Esophagus muscularis mucosa (tissue), 4 donors: ENCODE data around the gene ACTA1. TPM values are rescaled to one million over a fixed set of nuclear protein-coding genes. Genes with fewer than 3 reads are reported as not detected.
"Not testable (repeated sequence)": the region's sequence is repeated elsewhere in the genome, so short reads cannot be mapped to it uniquely, and the experiment has no call there.

ENCODE experiments used
- DNase-seq: peaks from one replicate; pipeline ENCODE4 v3.0.0-alpha.2; 2017; ENCODE audit errors: extremely low spot score
- H3K27ac ChIP-seq, 4 donors: fragments of 200-600 bp; sonication (generic); replicated peaks in 1 of 4; 1 replicate in 3 of 4; 2 replicates in 1 of 4; pipeline ENCODE4 v1.5.1; 2016 to 2019; ENCODE audit warnings: mild to moderate bottlenecking in 1 of 4
- H3K27me3 ChIP-seq, 4 donors: fragments of 200-600 bp; sonication (generic); one replicate each; pipeline versions ENCODE4 v1.5.1 to v1.6.0; 2016 to 2019
- H3K36me3 ChIP-seq, 4 donors: fragments of 200-600 bp; sonication (generic); one replicate each; pipeline ENCODE4 v1.5.1; 2016 to 2019
- H3K4me1 ChIP-seq, 4 donors: fragments of 200-600 bp; sonication (generic); one replicate each; pipeline ENCODE4 v1.5.1; 2016 to 2019
- H3K4me3 ChIP-seq, 4 donors: fragments of 200-600 bp; sonication (generic); 1 replicate in 2 of 4; 2 replicates in 2 of 4; pipeline ENCODE4 v1.5.1; 2016 to 2019; ENCODE audit warnings: mild to moderate bottlenecking in 4 of 4, moderate library complexity in 1 of 4
- H3K9me3 ChIP-seq, 4 donors: fragments of 200-600 bp; sonication (generic); 1 replicate in 3 of 4; 2 replicates in 1 of 4; pipeline ENCODE4 v1.5.1; 2016 to 2019
- CTCF ChIP-seq, 3 experiments: fragments of 200-600 bp in 2 of 3; fragments of 450-650 bp in 1 of 3; sonication (generic) in 2 of 3; IDR thresholded peaks; one replicate each; pipeline ENCODE4 v1.5.1; 2017 to 2019; ENCODE audit warnings: antibody characterized with exemption in 3 of 3, mild to moderate bottlenecking in 2 of 3, moderate library complexity in 1 of 3
- EP300 ChIP-seq: sonication (generic); formaldehyde crosslinking; IDR thresholded peaks from one replicate; pipeline ENCODE4 v1.6.1; 2017; ENCODE audit warnings: antibody characterized with exemption
- POLR2A ChIP-seq: fragments of 450-650 bp; IDR thresholded peaks from one replicate; pipeline ENCODE4 v1.6.1; 2017; ENCODE audit warnings: antibody characterized with exemption, moderate library complexity, mild to moderate bottlenecking, low read depth
- POLR2AphosphoS5 ChIP-seq, 2 donors: sonication (generic); formaldehyde crosslinking; IDR thresholded peaks; one replicate each; pipeline ENCODE4 v1.6.1; 2017; ENCODE audit warnings: antibody characterized with exemption in 2 of 2
- WGBS: methylation state at CpG from one replicate; pipeline ENCODE4 v1.1.5; 2018; 5-methylcytosine and 5-hydroxymethylcytosine counted together
- intact Hi-C: fragments of 100-400 bp; cut with DNase I; formaldehyde crosslinking; loops from one replicate; pipeline ENCODE4 v1.15.1; 2023
- total RNA-seq, 4 donors: library from RNA; depleted of rRNA; stranded (reverse); fragments of >200 nt; gene quantifications; one replicate each; pipeline versions ENCODE4 v1.1.0 to v1.2.1, GENCODE V29; 2016

The ACTA1 gene
- total RNA-seq, 4 donors from 2014 or later: 0.29 to 0.58 (median 0.42) TPM; not detected in 1

DNA sequence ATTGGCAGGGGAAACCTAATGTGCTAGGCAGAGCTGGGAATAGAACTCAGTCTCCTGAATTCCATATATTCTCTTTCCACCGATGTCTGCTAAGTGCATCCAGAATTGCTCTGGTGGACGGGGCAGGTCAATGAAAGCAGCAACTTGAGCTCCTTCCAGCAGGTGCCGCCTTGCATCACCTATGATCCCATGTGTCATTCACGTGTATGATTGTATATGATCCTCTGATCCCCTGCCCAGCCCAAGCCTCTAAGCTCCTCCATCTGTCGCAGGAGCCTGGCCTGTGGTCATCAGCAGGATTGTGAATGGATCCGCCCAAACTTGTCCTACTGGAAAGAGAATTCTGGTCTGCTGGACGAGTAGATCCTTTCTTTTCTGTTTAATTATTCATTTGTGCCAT is 13.1 kb downstream of the ACTA1 start:
- DNase-seq: no peak
- Histone ChIP-seq H3K27me3 (peaks cover 0 to 19% (median 0%) of the 10 kb centered on the region in 4 donors), H3K9me3 (peaks cover 0 to 14% (median 5%) of the 10 kb centered on the region in 4 donors), H3K36me3 (no peaks in the 10 kb centered on the region), H3K27ac (no peak overlapping the region), H3K4me3 (no peak overlapping the region), H3K4me1 (no peaks in the 10 kb centered on the region)
- intact Hi-C loops: no loop called here
- TF ChIP-seq EP300 (no peak), POLR2AphosphoS5 (IDR thresholded peaks at IDR 0.05) (no peak), CTCF (IDR thresholded peaks at IDR 0.05) (no peak), POLR2A (no peak)
- 72% methylated on average over 7 of the region's 7 CpGs for WGBS

- no peak for TF ChIP-seq CTCF (IDR thresholded peaks at IDR 0.05)
- no peak for TF ChIP-seq POLR2AphosphoS5 (IDR thresholded peaks at IDR 0.05)
- TF ChIP-seq POLR2A: no peak
- no peak for TF ChIP-seq EP300
- H3K36me3 ChIP-seq: no peaks in the 10 kb centered on the region
- intact Hi-C loops: no loop called here
- H3K4me3 ChIP-seq: no peak overlapping the region
- no peak for DNase-seq
- H3K4me1 ChIP-seq: no peaks in the 10 kb centered on the region
- peaks cover 0 to 14% (median 0%) of the 10 kb centered on the region in 4 donors for H3K27me3 ChIP-seq
- H3K27ac ChIP-seq: no peak overlapping the region
- H3K9me3 ChIP-seq: peaks cover 0 to 14% (median 5%) of the 10 kb centered on the region in 4 donors
- 93% methylated on average over 11 of the region's 11 CpGs for WGBS
These were observed 13.7 kb downstream of the ACTA1 start for GRCh38 chr1:229420224-229420623.

GRCh38 chr1:229418586-229418985 is 15.3 kb downstream of the ACTA1 start:
- H3K36me3 ChIP-seq, H3K9me3 ChIP-seq, H3K27ac ChIP-seq, DNase-seq, intact Hi-C loops, H3K4me1 ChIP-seq, H3K4me3 ChIP-seq, H3K27me3 ChIP-seq: not testable (repeated sequence)
- 83% methylated on average over 6 of the region's 6 CpGs for WGBS

- H3K4me3 ChIP-seq, H3K27ac ChIP-seq, H3K9me3 ChIP-seq, H3K36me3 ChIP-seq, intact Hi-C loops, DNase-seq: not testable (repeated sequence)
- Histone ChIP-seq H3K27me3 (peaks cover 0 to 28% (median 9%) of the 10 kb centered on the region in 4 donors), H3K4me1 (peaks cover 25 to 34% (median 30%) of the 10 kb centered on the region in 4 donors)
- 86% methylated on average over 5 of the region's 5 CpGs for WGBS
These were observed 21.1 kb downstream of the ACTA1 start for GRCh38 chr1:229412810-229413209.

- H3K9me3 ChIP-seq: no peaks in the 10 kb centered on the region
- peaks cover 0 to 36% (median 14%) of the 10 kb centered on the region in 4 donors for H3K27me3 ChIP-seq
- H3K4me3 ChIP-seq: no peak overlapping the region
- intact Hi-C loops: no loop called here
- no peak overlapping the region for H3K27ac ChIP-seq
- no peak for TF ChIP-seq POLR2AphosphoS5 (IDR thresholded peaks at IDR 0.05)
- no peak for TF ChIP-seq EP300
- TF ChIP-seq POLR2A: no peak
- TF ChIP-seq CTCF (IDR thresholded peaks at IDR 0.05): no peak
- H3K4me1 ChIP-seq: peaks cover 32 to 41% (median 37%) of the 10 kb centered on the region in 4 donors
- DNase-seq: no peak
- no peaks in the 10 kb centered on the region for H3K36me3 ChIP-seq
- WGBS: 89% methylated on average over 7 of the region's 7 CpGs
These were observed 21.8 kb downstream of the ACTA1 start for GRCh38 chr1:229412056-229412455.

- H3K4me1 ChIP-seq: peaks cover 37 to 44% (median 42%) of the 10 kb centered on the region in 4 donors
- WGBS: 56% methylated on average over 10 of the region's 11 CpGs
- no peak overlapping the region for H3K4me3 ChIP-seq
- H3K27ac ChIP-seq: no peak overlapping the region
- no peak for TF ChIP-seq POLR2A
- no peak for TF ChIP-seq POLR2AphosphoS5 (IDR thresholded peaks at IDR 0.05)
- TF ChIP-seq CTCF (IDR thresholded peaks at IDR 0.05): no peak
- TF ChIP-seq EP300: no peak
- no peaks in the 10 kb centered on the region for H3K36me3 ChIP-seq
- H3K27me3 ChIP-seq: peaks cover 0 to 41% (median 17%) of the 10 kb centered on the region in 4 donors
- intact Hi-C loops: no loop called here
- no peaks in the 10 kb centered on the region for H3K9me3 ChIP-seq
- DNase-seq: no peak
These were observed 22.3 kb downstream of the ACTA1 start for GRCh38 chr1:229411434-229412055.
